Measurements from ENCODE around the gene ATF7.

DNA sequence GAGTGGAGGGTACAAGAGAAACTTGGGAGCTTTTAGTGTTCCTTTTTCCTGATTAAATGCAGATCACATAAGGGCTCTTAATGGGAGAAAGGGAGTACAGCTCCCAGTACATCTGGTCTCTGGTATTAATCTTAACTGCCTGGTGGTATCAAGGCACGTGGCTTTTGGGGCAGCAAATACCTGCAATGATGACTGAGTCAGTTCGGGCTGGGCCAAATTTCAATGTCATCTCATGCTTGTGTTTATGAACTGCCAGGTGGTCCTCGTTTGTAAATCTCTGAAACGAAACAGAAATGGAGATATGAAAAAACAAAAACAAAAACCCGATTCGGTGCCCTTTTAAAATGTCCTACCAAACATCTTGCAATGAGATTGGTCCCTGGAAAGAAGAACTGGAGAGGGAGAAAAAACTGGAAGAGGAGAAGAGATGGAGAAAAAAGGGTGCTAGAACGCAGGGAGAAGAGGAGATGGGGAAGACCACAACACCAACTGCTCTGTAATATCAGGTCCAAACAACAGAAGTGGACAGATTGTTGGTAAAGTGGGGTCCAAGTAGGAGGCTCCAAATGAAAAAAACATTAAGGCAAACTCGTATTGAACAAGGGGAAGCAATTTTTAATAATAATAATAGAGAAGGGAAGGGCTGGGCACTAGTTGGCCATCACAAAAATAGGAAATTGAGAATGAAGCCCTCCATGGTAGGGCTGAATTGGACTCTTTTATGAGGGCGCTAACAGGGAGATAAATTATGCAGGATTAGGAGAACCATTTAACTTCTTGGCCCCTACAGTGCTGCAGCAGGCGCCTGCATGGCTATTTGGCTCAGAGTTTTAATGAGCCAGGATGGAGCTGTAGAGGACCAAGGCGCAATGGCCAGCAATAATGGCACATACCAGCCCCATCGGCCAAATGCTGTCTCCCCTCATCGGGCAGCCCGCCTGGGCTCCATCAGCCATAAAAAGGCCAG is 73.5 kb downstream of the ATF7 start:
- TF ChIP-seq, protein P1, sequence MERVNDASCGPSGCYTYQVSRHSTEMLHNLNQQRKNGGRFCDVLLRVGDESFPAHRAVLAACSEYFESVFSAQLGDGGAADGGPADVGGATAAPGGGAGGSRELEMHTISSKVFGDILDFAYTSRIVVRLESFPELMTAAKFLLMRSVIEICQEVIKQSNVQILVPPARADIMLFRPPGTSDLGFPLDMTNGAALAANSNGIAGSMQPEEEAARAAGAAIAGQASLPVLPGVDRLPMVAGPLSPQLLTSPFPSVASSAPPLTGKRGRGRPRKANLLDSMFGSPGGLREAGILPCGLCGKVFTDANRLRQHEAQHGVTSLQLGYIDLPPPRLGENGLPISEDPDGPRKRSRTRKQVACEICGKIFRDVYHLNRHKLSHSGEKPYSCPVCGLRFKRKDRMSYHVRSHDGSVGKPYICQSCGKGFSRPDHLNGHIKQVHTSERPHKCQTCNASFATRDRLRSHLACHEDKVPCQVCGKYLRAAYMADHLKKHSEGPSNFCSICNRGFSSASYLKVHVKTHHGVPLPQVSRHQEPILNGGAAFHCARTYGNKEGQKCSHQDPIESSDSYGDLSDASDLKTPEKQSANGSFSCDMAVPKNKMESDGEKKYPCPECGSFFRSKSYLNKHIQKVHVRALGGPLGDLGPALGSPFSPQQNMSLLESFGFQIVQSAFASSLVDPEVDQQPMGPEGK (CRISPR knock-in tag; IDR thresholded peaks at IDR 0.05; ENCODE audit: borderline replicate concordance): no peak
- no peak for TF ChIP-seq ZNF565 (CRISPR knock-in tag; conservative IDR thresholded peaks at IDR 0.05; ENCODE audit: low read depth)
- TF ChIP-seq RARB (CRISPR knock-in tag; IDR thresholded peaks at IDR 0.05): no peak
- no peak for TF ChIP-seq CSDC2 (CRISPR knock-in tag; IDR thresholded peaks at IDR 0.05)
- TF ChIP-seq TCF4 (CRISPR knock-in tag; IDR thresholded peaks at IDR 0.05; ENCODE audit: borderline replicate concordance): no peak
- no peak for TF ChIP-seq ZNF70 (CRISPR knock-in tag; IDR thresholded peaks at IDR 0.05)
- no peak for TF ChIP-seq CSRNP3 (CRISPR knock-in tag; IDR thresholded peaks at IDR 0.05)
